GM21619 (cell line): Measurements from ENCODE around the gene RTF1.
"Not testable (repeated sequence)": the region's sequence is repeated elsewhere in the genome, so short reads cannot be mapped to it uniquely, and the experiment has no call there.

Experiments
- ATAC-seq: cut with Tn5 transposase; IDR thresholded peaks from one replicate; pipeline ENCODE4 v1.9.1; 2021; ENCODE audit not compliant: unreplicated experiment

RTF1 gene

GRCh38 chr15:41416742-41417417 lies at the start of gene RTF1:
RTF1 (plus strand) TSS chr15:41417095; CDS start chr15:41417116, 21 bp downstream.
- peak; percentile 73 for ATAC-seq

GRCh38 chr15:41367418-41367817 lies 49.5 kb upstream of the RTF1 start:
- ATAC-seq: no peak

GRCh38 chr15:41377978-41378377 lies 38.9 kb upstream of the RTF1 start:
- ATAC-seq: no peak

GRCh38 chr15:41383974-41384749 lies 32.7 kb upstream of the RTF1 start:
- not testable (repeated sequence) for ATAC-seq

- ATAC-seq: no peak
Measured at GRCh38 chr15:41387646-41388045, 29.2 kb upstream of the RTF1 start.

- ATAC-seq: no peak
Measured at GRCh38 chr15:41392659-41393058, 24.2 kb upstream of the RTF1 start.

GRCh38 chr15:41394924-41395323 lies 22.0 kb upstream of the RTF1 start:
- ATAC-seq: no peak

- ATAC-seq: no peak
Measured at GRCh38 chr15:41396111-41396510, 20.8 kb upstream of the RTF1 start.

GRCh38 chr15:41401904-41402267 lies 15.0 kb upstream of the RTF1 start:
- ATAC-seq: no peak

- no peak for ATAC-seq
Measured at GRCh38 chr15:41407341-41407740, 9.6 kb upstream of the RTF1 start.

DNA sequence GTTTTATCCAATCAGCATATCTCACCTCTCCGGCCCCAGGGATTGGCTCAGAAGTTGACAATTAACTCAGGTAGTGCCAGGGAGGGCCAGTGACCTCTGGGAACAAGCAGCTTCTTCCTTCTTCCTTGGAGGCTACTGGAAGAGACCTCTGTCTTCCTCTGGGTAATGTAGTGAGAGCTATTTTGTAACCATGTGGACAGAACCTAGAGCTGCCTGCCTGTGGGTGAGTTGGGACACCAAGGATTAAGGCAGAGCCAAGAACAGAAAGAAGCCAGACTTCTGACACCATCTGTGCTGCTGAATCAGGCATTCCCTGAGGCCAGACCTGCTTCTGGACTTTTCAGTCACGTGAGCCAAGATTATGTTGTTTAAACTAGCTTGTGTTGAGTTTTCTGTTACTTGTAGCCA lies 8.7 kb upstream of the RTF1 start:
- no peak for ATAC-seq

DNA sequence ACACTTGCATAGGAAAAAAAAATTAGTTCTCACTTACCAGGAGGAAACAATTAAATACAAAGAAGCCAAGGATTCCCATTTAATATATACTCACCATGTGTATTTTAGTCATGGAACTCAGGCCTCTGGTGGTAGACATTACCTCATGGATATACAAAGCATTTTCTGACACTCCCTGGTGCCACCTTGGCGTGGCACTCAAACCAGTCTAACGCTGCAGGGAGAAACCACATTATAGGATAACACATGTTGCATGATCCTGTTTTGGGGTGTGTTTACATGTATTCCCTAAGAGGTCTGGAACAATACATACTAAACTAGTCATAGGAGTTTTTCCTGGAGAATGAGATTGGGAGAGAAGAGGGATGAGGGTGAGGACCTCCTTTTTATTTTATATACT lies 5.9 kb upstream of the RTF1 start:
- ATAC-seq: no peak

DNA sequence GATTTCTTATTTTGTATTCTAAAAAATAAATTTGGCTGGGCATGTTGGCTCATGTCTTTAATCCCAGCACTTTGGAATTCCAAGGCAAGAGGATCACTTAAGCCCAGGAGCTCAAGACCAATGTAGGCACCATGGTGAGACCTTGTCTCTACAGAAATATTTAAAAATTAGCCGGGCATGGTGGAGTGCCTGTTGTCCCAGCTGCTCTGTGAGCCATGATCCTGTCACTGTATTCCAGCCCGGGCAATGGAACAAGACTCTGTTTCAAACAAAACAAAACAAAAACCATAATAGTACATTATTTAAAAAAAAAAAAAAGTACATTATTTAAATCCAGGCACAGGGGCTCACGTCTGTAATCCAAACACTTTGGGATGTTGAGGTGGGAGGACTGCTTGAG lies 5.5 kb upstream of the RTF1 start:
- no peak for ATAC-seq

DNA sequence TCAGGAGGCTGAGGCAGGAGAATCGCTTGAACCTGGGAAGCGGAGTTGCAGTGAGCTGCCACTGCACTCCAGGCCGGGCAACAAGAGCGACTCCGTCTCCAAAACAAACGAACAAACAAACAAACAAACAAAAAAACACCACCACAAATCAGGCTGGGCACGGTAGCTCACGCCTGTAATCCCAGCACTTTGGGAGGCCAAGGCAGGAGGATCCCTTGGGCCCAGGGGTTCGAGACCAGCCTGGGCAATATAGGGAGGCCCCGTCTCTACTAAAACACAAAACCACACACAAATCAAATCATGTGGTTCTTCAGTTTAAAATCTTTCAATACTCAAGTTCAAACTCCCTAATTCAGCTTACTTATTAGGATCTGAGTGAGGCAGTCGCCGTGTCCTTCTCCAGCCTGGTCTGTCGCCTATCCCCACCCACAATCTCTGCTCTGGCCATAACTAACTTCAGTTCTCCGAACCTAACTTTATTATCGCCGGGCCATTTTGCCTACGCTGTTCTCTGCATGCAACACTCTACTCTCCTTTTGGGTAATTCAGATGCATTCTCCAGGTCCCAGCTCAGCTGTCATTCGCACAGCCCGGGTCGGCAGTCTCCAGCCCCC lies 660 bp upstream of the RTF1 start:
- ATAC-seq: no peak

- ATAC-seq: peak; percentile 38
Measured at GRCh38 chr15:41417418-41418195, 712 bp downstream of the RTF1 start.

DNA sequence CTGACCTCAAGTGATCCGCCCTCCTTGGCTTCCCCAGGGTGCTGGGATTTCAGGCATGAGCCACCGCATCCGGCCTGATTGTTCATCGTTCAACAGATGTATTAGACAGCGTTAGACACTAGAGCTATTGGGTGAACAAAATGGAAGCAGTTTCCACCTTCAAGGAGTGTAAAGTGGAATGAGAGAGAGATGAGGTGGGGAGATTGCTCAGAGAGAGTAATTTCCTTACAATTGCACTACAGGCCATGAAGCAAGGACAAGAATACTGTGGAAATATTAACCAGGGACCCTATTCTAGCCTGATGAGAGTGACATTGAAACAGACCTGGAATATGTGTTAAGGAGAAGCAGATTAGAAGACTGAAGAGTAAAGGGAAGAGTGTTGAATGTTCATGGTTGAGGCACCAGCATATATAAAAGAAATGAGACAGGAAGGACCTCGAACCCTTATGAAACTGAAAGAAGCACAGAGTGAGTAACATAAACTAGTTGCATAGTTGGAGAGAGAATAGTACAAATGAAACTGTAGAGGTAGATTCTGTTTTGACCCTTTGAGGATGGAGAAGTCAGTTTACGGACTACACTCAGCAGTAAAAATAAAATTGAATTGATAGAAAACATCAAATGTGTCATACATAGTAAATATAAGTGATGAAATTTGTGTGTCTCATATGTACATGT lies 7.2 kb downstream of the RTF1 start:
- ATAC-seq: peak; percentile 80

- ATAC-seq: no peak
Measured at GRCh38 chr15:41424809-41425208, 7.9 kb downstream of the RTF1 start.

DNA sequence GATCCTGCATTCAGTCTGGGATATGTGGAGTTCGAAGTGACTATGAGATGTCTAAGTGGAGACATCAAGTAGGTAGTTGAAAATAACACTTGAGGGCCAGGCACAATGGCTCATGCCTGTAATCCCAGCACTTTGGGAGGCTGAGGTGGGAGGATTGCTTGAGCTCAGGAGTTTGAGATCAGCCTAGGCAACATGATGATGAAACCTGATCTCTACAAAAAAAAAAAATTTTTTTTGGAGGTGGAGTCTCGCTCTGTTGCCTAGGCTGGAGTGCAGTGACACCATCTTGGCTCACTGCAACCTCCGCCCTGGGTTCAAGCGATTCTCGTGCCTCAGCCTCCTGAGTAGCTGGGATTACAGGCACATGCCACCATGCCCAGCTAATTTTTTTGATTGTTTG lies 9.0 kb downstream of the RTF1 start:
- not testable (repeated sequence) for ATAC-seq

- ATAC-seq: peak; percentile 89
Measured at GRCh38 chr15:41429003-41429890, 12.4 kb downstream of the RTF1 start.
